NT2/D1 (cell line): Measurements from ENCODE around the gene RHOT2.

Experiments
- SUZ12 ChIP-seq: IDR thresholded peaks from 2 replicates; pipeline ENCODE4 v1.6.1; 2011; ENCODE audit not compliant: insufficient read length, insufficient read depth; ENCODE audit errors: extremely low read depth
- YY1 ChIP-seq: IDR thresholded peaks from 2 replicates; pipeline ENCODE4 v1.6.1; 2011; ENCODE audit not compliant: insufficient read length, insufficient read depth
- ZNF274 ChIP-seq: IDR thresholded peaks from 2 replicates; pipeline ENCODE4 v1.6.1; 2011; ENCODE audit warnings: mild to moderate bottlenecking, low read depth, low read length

DNA sequence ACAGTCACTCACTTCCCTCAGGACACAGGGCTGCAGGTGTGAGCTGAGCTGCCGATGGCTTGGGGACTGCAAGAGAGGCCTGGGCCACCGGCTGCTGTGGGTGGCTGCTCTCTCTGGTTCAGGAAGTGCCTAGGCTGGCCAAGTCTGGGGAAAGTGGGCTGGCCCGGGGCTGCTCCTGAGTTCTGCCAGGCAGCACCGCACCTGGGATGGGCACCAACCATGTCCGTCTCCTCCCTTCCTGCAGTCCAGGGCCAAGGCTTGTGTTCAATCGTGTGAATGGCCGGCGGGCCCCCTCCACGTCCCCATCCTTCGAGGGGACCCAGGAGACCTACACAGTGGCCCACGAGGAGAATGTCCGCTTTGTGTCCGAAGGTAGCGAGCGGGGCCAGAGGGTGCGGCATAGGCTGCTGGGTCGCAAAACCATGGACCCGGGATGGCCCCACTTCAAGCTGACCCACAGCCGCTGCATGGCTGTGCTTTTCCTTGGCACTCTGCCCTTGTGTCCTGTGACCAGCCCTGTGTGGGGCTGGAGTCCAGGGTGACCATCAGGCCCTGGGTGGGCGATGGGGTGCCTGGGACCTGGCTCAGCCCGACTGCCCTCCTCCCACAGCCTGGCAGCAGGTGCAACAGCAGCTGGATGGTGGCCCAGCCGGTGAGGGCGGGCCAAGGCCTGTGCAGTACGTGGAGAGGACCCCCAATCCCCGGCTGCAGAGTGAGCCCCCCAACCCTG, 20.6 kb upstream of the RHOT2 start:
- TF ChIP-seq ZNF274: no peak
- no peak for TF ChIP-seq YY1
- no peak for TF ChIP-seq SUZ12
